Upper lobe of left lung (tissue), 6 donors: ENCODE results near the gene IL9. TPM values are rescaled to one million over a fixed set of nuclear protein-coding genes. Genes with fewer than 3 reads are reported as not detected.

Experiments
- ATAC-seq, 2 donors: fragments of 200-7000 bp; cut with Tn5 transposase; one replicate each; pipeline ENCODE4 v1.9.1; 2022; ENCODE audit warnings: mild to moderate bottlenecking in 2 of 2, moderate library complexity in 2 of 2; ENCODE audit not compliant: low FRiP score in 2 of 2
- DNase-seq, 2 donors: peaks; one replicate each; pipeline ENCODE4 v3.0.0-alpha.2; 2019 to 2020
- H3K27ac ChIP-seq, 4 donors: fragments of 200-600 bp; sonication (generic); one replicate each; pipeline ENCODE4 v1.5.1; 2016 to 2019
- H3K27me3 ChIP-seq, 4 donors: fragments of 200-600 bp; sonication (generic); one replicate each; pipeline ENCODE4 v1.5.1; 2017 to 2019
- H3K36me3 ChIP-seq, 4 donors: fragments of 200-600 bp; sonication (generic); one replicate each; pipeline ENCODE4 v1.5.1; 2016 to 2019
- H3K4me1 ChIP-seq, 4 donors: fragments of 200-600 bp; sonication (generic); one replicate each; pipeline ENCODE4 v1.5.1; 2018 to 2019
- H3K4me3 ChIP-seq, 4 donors: fragments of 200-600 bp; sonication (generic); one replicate each; pipeline ENCODE4 v1.5.1; 2017 to 2019; ENCODE audit warnings: mild to moderate bottlenecking in 2 of 4, moderate library complexity in 1 of 4
- H3K9me3 ChIP-seq, 4 donors: fragments of 200-600 bp; sonication (generic); one replicate each; pipeline ENCODE4 v1.5.1; 2018 to 2019
- CTCF ChIP-seq, 6 experiments: fragments of 450-650 bp in 4 of 6; fragments of 200-600 bp in 2 of 6; sonication (generic) in 2 of 6; IDR thresholded peaks; one replicate each; pipeline ENCODE4 v1.5.1; 2016 to 2019; ENCODE audit warnings: antibody characterized with exemption in 6 of 6
- EP300 ChIP-seq, 4 donors: sonication (generic); formaldehyde crosslinking; IDR thresholded peaks; one replicate each; pipeline ENCODE4 v1.5.1; 2017; ENCODE audit warnings: antibody characterized with exemption in 4 of 4, control low read depth in 2 of 4
- POLR2A ChIP-seq, 4 donors: fragments of 450-650 bp; IDR thresholded peaks; one replicate each; pipeline ENCODE4 v1.5.1; 2016 to 2017; ENCODE audit warnings: antibody characterized with exemption in 4 of 4, mild to moderate bottlenecking in 2 of 4
- POLR2AphosphoS5 ChIP-seq, 2 donors: sonication (generic); formaldehyde crosslinking; IDR thresholded peaks; one replicate each; pipeline ENCODE4 v1.5.1; 2017; ENCODE audit warnings: antibody characterized with exemption in 2 of 2
- WGBS, 2 donors: methylation state at CpG; one replicate each; pipeline ENCODE4 v1.1.5; 2017 to 2018; 5-methylcytosine and 5-hydroxymethylcytosine counted together
- total RNA-seq, 6 donors: library from RNA; depleted of rRNA in 4 of 6; stranded (reverse); fragments of >200 nt in 4 of 6; gene quantifications; one replicate each; pipeline versions ENCODE4 v1.1.0 to v1.2.1, GENCODE V29; 2016 to 2021
- donor health status: DM: no; HTN: no; CAD: no; lungs with moderate emphysema.
- donor health status: DM: no; HTN: yes; CAD: no; lungs with severe emphysema.

The IL9 gene
- total RNA-seq, 6 donors from 2014 or later: not detected

GRCh38 chr5:135875567-135875966 lies 20.1 kb downstream of the IL9 start:
- H3K27ac ChIP-seq: no peak overlapping the region
- no peaks in the 10 kb centered on the region for H3K9me3 ChIP-seq
- no peak overlapping the region for H3K4me3 ChIP-seq
- TF ChIP-seq POLR2AphosphoS5 (IDR thresholded peaks at IDR 0.05) (no peak), CTCF (IDR thresholded peaks at IDR 0.05) (no peak), EP300 (IDR thresholded peaks at IDR 0.05) (no peak), POLR2A (IDR thresholded peaks at IDR 0.05) (no peak)
- no peak for ATAC-seq
- no peaks in the 10 kb centered on the region for H3K4me1 ChIP-seq
- H3K36me3 ChIP-seq: no peaks in the 10 kb centered on the region
- no peak for DNase-seq
- H3K27me3 ChIP-seq: no peaks in the 10 kb centered on the region
- 92% methylated on average over 3 of the region's 3 CpGs for WGBS, 2 donors

DNA sequence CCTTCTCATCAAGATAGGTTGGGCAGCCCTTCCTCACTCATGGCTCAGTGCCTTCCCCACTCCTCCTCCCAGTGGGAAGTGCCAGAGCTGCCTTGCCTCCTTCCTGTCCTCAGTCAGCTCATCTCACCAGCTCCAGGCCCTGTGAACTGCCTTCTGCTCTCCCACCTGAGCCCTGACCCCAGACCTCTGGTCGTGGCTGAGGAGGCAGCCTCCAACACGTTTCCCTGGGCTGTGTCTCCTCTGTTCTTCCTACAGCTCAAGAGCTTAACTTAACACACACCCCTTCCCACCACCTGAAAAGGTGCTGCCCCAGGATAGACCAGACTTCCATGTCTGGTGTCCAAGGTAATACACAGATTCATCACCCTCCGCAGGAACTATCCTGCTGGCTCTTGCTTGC lies 21.2 kb downstream of the IL9 start:
- TF ChIP-seq POLR2A (IDR thresholded peaks at IDR 0.05) (no peak), CTCF (IDR thresholded peaks at IDR 0.05) (no peak), EP300 (IDR thresholded peaks at IDR 0.05) (no peak), POLR2AphosphoS5 (IDR thresholded peaks at IDR 0.05) (no peak)
- Histone ChIP-seq H3K27ac (no peak overlapping the region), H3K4me3 (no peak overlapping the region), H3K27me3 (no peaks in the 10 kb centered on the region), H3K9me3 (no peaks in the 10 kb centered on the region), H3K4me1 (no peaks in the 10 kb centered on the region), H3K36me3 (no peaks in the 10 kb centered on the region)
- no peak for DNase-seq
- 65 to 66% methylated on average over 3 of the region's 3 CpGs for WGBS, 2 donors
- no peak for ATAC-seq

- WGBS, 2 donors: 86 to 94% methylated on average over 5 of the region's 5 CpGs
- Histone ChIP-seq H3K9me3 (no peaks in the 10 kb centered on the region), H3K36me3 (no peaks in the 10 kb centered on the region), H3K4me1 (no peaks in the 10 kb centered on the region), H3K4me3 (no peak overlapping the region), H3K27me3 (no peaks in the 10 kb centered on the region), H3K27ac (no peak overlapping the region)
- ATAC-seq: no peak
- DNase-seq: no peak
- no peak for TF ChIP-seq CTCF (IDR thresholded peaks at IDR 0.05)
- TF ChIP-seq POLR2A (IDR thresholded peaks at IDR 0.05): no peak
- TF ChIP-seq POLR2AphosphoS5 (IDR thresholded peaks at IDR 0.05): no peak
- TF ChIP-seq EP300 (IDR thresholded peaks at IDR 0.05): no peak
Measured at GRCh38 chr5:135873831-135874230, 21.8 kb downstream of the IL9 start.

- H3K27me3 ChIP-seq: no peaks in the 10 kb centered on the region
- no peak for TF ChIP-seq POLR2A (IDR thresholded peaks at IDR 0.05)
- no peak for TF ChIP-seq CTCF (IDR thresholded peaks at IDR 0.05)
- no peak for TF ChIP-seq EP300 (IDR thresholded peaks at IDR 0.05)
- TF ChIP-seq POLR2AphosphoS5 (IDR thresholded peaks at IDR 0.05): no peak
- DNase-seq (peak in 1 of 2 donors; percentile 74), ATAC-seq (peak in 1 of 2 donors; percentile 42)
- no peak overlapping the region for H3K4me3 ChIP-seq
- WGBS, 2 donors: 67 to 74% methylated on average over 4 to 11 of the region's 11 CpGs
- no peaks in the 10 kb centered on the region for H3K4me1 ChIP-seq
- no peaks in the 10 kb centered on the region for H3K9me3 ChIP-seq
- no peak overlapping the region for H3K27ac ChIP-seq
- H3K36me3 ChIP-seq: no peaks in the 10 kb centered on the region
Measured at GRCh38 chr5:135871268-135871915, 24.2 kb downstream of the IL9 start.

- Histone ChIP-seq H3K9me3 (no peaks in the 10 kb centered on the region), H3K27me3 (no peaks in the 10 kb centered on the region), H3K4me1 (no peaks in the 10 kb centered on the region), H3K4me3 (no peak overlapping the region), H3K36me3 (no peaks in the 10 kb centered on the region), H3K27ac (no peak overlapping the region)
- TF ChIP-seq CTCF (IDR thresholded peaks at IDR 0.05): no peak
- no peak for TF ChIP-seq EP300 (IDR thresholded peaks at IDR 0.05)
- TF ChIP-seq POLR2A (IDR thresholded peaks at IDR 0.05): no peak
- TF ChIP-seq POLR2AphosphoS5 (IDR thresholded peaks at IDR 0.05): no peak
- DNase-seq (no peak), ATAC-seq (no peak)
- 76 to 85% methylated on average over 3 of the region's 3 CpGs for WGBS, 2 donors
Measured at GRCh38 chr5:135869935-135870334, 25.7 kb downstream of the IL9 start.
